Activated CD4-positive, CD25-positive, alpha-beta regulatory T cell (primary cell): ENCODE measurements around the gene EGFR.

ENCODE experiments used
- DNase-seq, 4 experiments: peaks; one replicate each; lab custom pipeline; 2025; lab: John Stamatoyannopoulos, UW

Gene EGFR

GRCh38 chr7:55189878-55190436 is 171.1 kb downstream of the EGFR start:
- no peak for DNase-seq

- no peak for DNase-seq
These were observed 171.8 kb downstream of the EGFR start for GRCh38 chr7:55190511-55191160.

- DNase-seq = no peak
These were observed 172.5 kb downstream of the EGFR start for GRCh38 chr7:55191161-55191925.

GRCh38 chr7:55191926-55192692 is 173.3 kb downstream of the EGFR start:
- no peak for DNase-seq

GRCh38 chr7:55192723-55193122 is 173.9 kb downstream of the EGFR start:
- DNase-seq = no peak

GRCh38 chr7:55193245-55193644 is 174.4 kb downstream of the EGFR start:
- no peak for DNase-seq

GRCh38 chr7:55194522-55194921 is 175.7 kb downstream of the EGFR start:
- no peak for DNase-seq

GRCh38 chr7:55198634-55199392 is 180.0 kb downstream of the EGFR start:
- DNase-seq = no peak

GRCh38 chr7:55199418-55199817 is 180.6 kb downstream of the EGFR start:
- DNase-seq = no peak

- no peak for DNase-seq
These were observed 181.6 kb downstream of the EGFR start for GRCh38 chr7:55200441-55200840.

- DNase-seq = no peak
These were observed 183.5 kb downstream of the EGFR start for GRCh38 chr7:55202150-55202913.

GRCh38 chr7:55203300-55203699 is 184.5 kb downstream of the EGFR start:
- no peak for DNase-seq

- DNase-seq = no peak
These were observed 186.5 kb downstream of the EGFR start for GRCh38 chr7:55205124-55205955.

- DNase-seq = no peak
These were observed 187.6 kb downstream of the EGFR start for GRCh38 chr7:55206235-55207029.

GRCh38 chr7:55207436-55208125 is 188.8 kb downstream of the EGFR start:
- no peak for DNase-seq

GRCh38 chr7:55209366-55209765 is 190.5 kb downstream of the EGFR start:
- DNase-seq = no peak

GRCh38 chr7:55210176-55210575 is 191.4 kb downstream of the EGFR start:
- DNase-seq = no peak

GRCh38 chr7:55210716-55211115 is 191.9 kb downstream of the EGFR start:
- DNase-seq = no peak

GRCh38 chr7:55211726-55212125 is 192.9 kb downstream of the EGFR start:
- DNase-seq = no peak
